ENCODE results near the gene HHEX. TPM values are rescaled to one million over a fixed set of nuclear protein-coding genes. Genes with fewer than 3 reads are reported as not detected.
A peak's percentile ranks its signal among the peaks of the same experiment; 100 is the strongest.

The HHEX gene
- total and polyA plus RNA-seq, 2 of the 8 experiments (the other 6 are each of a cell fraction or from before 2014, with no cell fraction given), result 0.56 to 1.5 TPM

GRCh38 chr10:92657024-92657423 is 32.7 kb upstream of the HHEX start:
- Histone ChIP-seq H3K18ac (ENCODE audit: extremely low read depth, low read length) (no peak overlapping the region), H3K27me3 (replicated peaks in 1 of 4; ENCODE audit: control insufficient read depth in 3 of 4, extremely low read depth in 1 of 4, insufficient read depth in 3 of 4, low read length in 3 of 4) (no peaks in the 10 kb centered on the region), H4K5ac (ENCODE audit: insufficient read length, low read depth, low read length) (no peak overlapping the region), H3K9me3 (ENCODE audit: insufficient read depth in 2 of 2, low read depth in 1 of 2, low read length in 1 of 2) (no peaks in the 10 kb centered on the region), H3K4me3 (ENCODE audit: extremely low read depth in 1 of 4, insufficient read depth in 2 of 4, low read depth in 3 of 4, low read length in 4 of 4) (no peak overlapping the region), H2AK5ac (ENCODE audit: low read depth, low read length) (no peak overlapping the region), H3K4ac (replicated peaks; ENCODE audit: insufficient read length, low read depth, low read length) (no peak overlapping the region), H3K36me3 (ENCODE audit: control insufficient read depth in 2 of 4, insufficient read depth in 4 of 4, low read length in 3 of 4) (peaks cover 6 to 25% (median 16%) of the 10 kb centered on the region in 4 experiments), H3K14ac (ENCODE audit: insufficient read length) (no peak overlapping the region), H4K20me1 (replicated peaks in 1 of 2; ENCODE audit: control insufficient read depth in 1 of 2, insufficient read depth in 2 of 2, low read length in 2 of 2) (no peaks in the 10 kb centered on the region), H2BK5ac (ENCODE audit: low read depth, low read length) (no peak overlapping the region), H3K27ac (ENCODE audit: low read depth, low read length) (no peak overlapping the region), H3K4me1 (replicated peaks in 1 of 4; ENCODE audit: control insufficient read depth in 3 of 4, insufficient read depth in 4 of 4, low read length in 3 of 4) (peaks cover 0 to 3% (median 0%) of the 10 kb centered on the region in 4 experiments; a peak in 1 of 7 replicates), H2BK20ac (ENCODE audit: low read length) (no peak overlapping the region), H4K8ac (ENCODE audit: extremely low read depth, insufficient read depth, low read length) (no peak overlapping the region), H2BK120ac (replicated peaks; ENCODE audit: low read depth, low read length) (no peak overlapping the region), H4K91ac (replicated peaks; ENCODE audit: insufficient read length, low read length) (no peak overlapping the region), H3K23me2 (ENCODE audit: low read depth, low read length) (no peaks in the 10 kb centered on the region; the same call in 1 of the 2 replicates), H2BK15ac (ENCODE audit: low read length) (no peak overlapping the region), H3K4me2 (ENCODE audit: insufficient read depth in 1 of 2, low read depth in 2 of 2, low read length in 2 of 2) (no peak overlapping the region), H3K9ac (replicated peaks in 1 of 4; ENCODE audit: extremely low read depth in 1 of 4, low read depth in 3 of 4, low read length in 3 of 4) (no peak overlapping the region), H3K56ac (replicated peaks; ENCODE audit: insufficient read length, low read depth, low read length) (no peak overlapping the region), H3K79me1 (ENCODE audit: low read depth, low read length) (no peaks in the 10 kb centered on the region), H2AFZ (ENCODE audit: low read length) (no peak overlapping the region), H3K23ac (ENCODE audit: insufficient read length) (no peak overlapping the region), H3K79me2 (ENCODE audit: control insufficient read depth in 1 of 2, insufficient read depth in 2 of 2, low read length in 2 of 2) (no peaks in the 10 kb centered on the region), H2BK12ac (ENCODE audit: low read depth, low read length) (no peak overlapping the region)
- 93% methylated on average over 5 of the region's 5 CpGs; no CpG with 5 or more reads in 1 of the 2 experiments for WGBS, 2 experiments (ENCODE audit: extremely low coverage in 1 of 2, insufficient coverage in 1 of 2, insufficient read length in 1 of 2, insufficient replicate concordance in 2 of 2, low coverage in 1 of 2, low lambda C conversion rate in 2 of 2, missing lambda C conversion rate in 1 of 2)
- FAIRE-seq, result no peak
- TF ChIP-seq RXRA (IDR thresholded peaks at IDR 0.05; ENCODE audit: insufficient read depth, low read depth, low read length) (no peak), JUND (IDR thresholded peaks at IDR 0.05; ENCODE audit: low read length) (no peak), CBX8 (IDR thresholded peaks at IDR 0.05; ENCODE audit: borderline replicate concordance, low read depth, low read length) (no peak), CEBPB (IDR thresholded peaks at IDR 0.05; ENCODE audit: low read depth, low read length) (peak; percentile 72; the same call in 1 of the 2 replicates)
- ChIA-PET POLR2A (ENCODE audit: partially characterized antibody) (no interaction called here), CTCF (ENCODE audit: partially characterized antibody) (interaction anchor here (0.6 kb wide), 1 partner anchor 737 kb away, joined by 3 read pairs; no protein-coding TSS in a partner anchor)
- no peak for DNase-seq (ENCODE audit: low read depth in 1 of 2, low spot score in 2 of 2)

Data from H1 (cell line).